H9 (cell line): ENCODE data around the gene FTO. TPM values are rescaled to one million over a fixed set of nuclear protein-coding genes. Genes with fewer than 3 reads are reported as not detected.

Experiments
- DNase-seq: peaks from one replicate; pipeline ENCODE4 v3.0.0-alpha.2; 2017
- H2AFZ ChIP-seq: one replicate; pipeline ENCODE4 v1.6.1; 2013; ENCODE audit warnings: mild to moderate bottlenecking, low read length, control low read depth, moderate library complexity
- H2AK5ac ChIP-seq: 2 replicates; pipeline ENCODE4 v1.6.1; 2013; ENCODE audit warnings: low read length, control low read depth, mixed read lengths; ENCODE audit not compliant: insufficient read length
- H2BK120ac ChIP-seq: one replicate; pipeline ENCODE4 v1.6.1; 2013; ENCODE audit warnings: low read depth, mild to moderate bottlenecking, low read length, control low read depth, inconsistent platforms; ENCODE audit not compliant: poor library complexity, severe bottlenecking
- H2BK12ac ChIP-seq: 2 replicates; pipeline ENCODE4 v1.6.1; 2013; ENCODE audit warnings: low read length, control low read depth, mixed read lengths, low read depth; ENCODE audit not compliant: insufficient read length
- H2BK15ac ChIP-seq: 2 replicates; pipeline ENCODE4 v1.6.1; 2013; ENCODE audit warnings: low read depth, low read length, control low read depth
- H2BK20ac ChIP-seq: one replicate; pipeline ENCODE4 v1.6.1; 2013; ENCODE audit warnings: low read depth, mild to moderate bottlenecking, low read length, control low read depth, inconsistent platforms; ENCODE audit not compliant: poor library complexity, severe bottlenecking
- H2BK5ac ChIP-seq: 2 replicates; pipeline ENCODE4 v1.6.1; 2013; ENCODE audit warnings: low read length, control low read depth, mixed read lengths; ENCODE audit not compliant: insufficient read length
- H3K14ac ChIP-seq: 2 replicates; pipeline ENCODE4 v1.6.1; 2013; ENCODE audit warnings: low read length, control low read depth; ENCODE audit not compliant: insufficient read depth
- H3K18ac ChIP-seq: 2 replicates; pipeline ENCODE4 v1.6.1; 2013; ENCODE audit warnings: low read depth, mild to moderate bottlenecking, mixed read lengths, low read length, control low read depth; ENCODE audit not compliant: insufficient read length
- H3K23ac ChIP-seq: 2 replicates; pipeline ENCODE4 v1.6.1; 2013; ENCODE audit warnings: low read length, control low read depth, mixed read lengths, low read depth; ENCODE audit not compliant: insufficient read length
- H3K23me2 ChIP-seq: 2 replicates; pipeline ENCODE4 v1.6.1; 2013; ENCODE audit warnings: low read depth, mild to moderate bottlenecking, mixed read lengths, low read length, control low read depth; ENCODE audit not compliant: insufficient read length, poor library complexity, severe bottlenecking
- H3K27ac ChIP-seq: 2 replicates; pipeline ENCODE4 v1.5.1; 2013; ENCODE audit warnings: low read length, control low read depth, mixed read lengths, low read depth; ENCODE audit not compliant: insufficient read length
- H3K27me3 ChIP-seq: 2 replicates; pipeline ENCODE4 v1.6.1; 2013; ENCODE audit warnings: low read length, control low read depth, inconsistent platforms; ENCODE audit not compliant: insufficient read depth
- H3K4ac ChIP-seq: 2 replicates; pipeline ENCODE4 v1.6.1; 2013; ENCODE audit warnings: low read depth, mild to moderate bottlenecking, control low read depth, inconsistent platforms, low read length, moderate library complexity
- H3K4me1 ChIP-seq: 2 replicates; pipeline ENCODE4 v1.6.1; 2013; ENCODE audit warnings: low read length, control low read depth, inconsistent platforms; ENCODE audit not compliant: insufficient read depth
- H3K4me2 ChIP-seq: 2 replicates; pipeline ENCODE4 v1.6.1; 2013; ENCODE audit warnings: low read length, control low read depth, mixed read lengths; ENCODE audit not compliant: insufficient read length, insufficient read depth
- H3K56ac ChIP-seq: 2 replicates; pipeline ENCODE4 v1.6.1; 2013; ENCODE audit warnings: low read depth, mild to moderate bottlenecking, mixed read lengths, low read length, control low read depth; ENCODE audit not compliant: insufficient read length
- H3K79me1 ChIP-seq: 2 replicates; pipeline ENCODE4 v1.6.1; 2013; ENCODE audit warnings: low read depth, mild to moderate bottlenecking, moderate library complexity, low read length, control low read depth, inconsistent platforms; ENCODE audit not compliant: insufficient read depth, poor library complexity, severe bottlenecking
- H3K79me2 ChIP-seq: 2 replicates; pipeline ENCODE4 v1.6.1; 2013; ENCODE audit warnings: low read length, control low read depth, inconsistent platforms; ENCODE audit not compliant: insufficient read depth
- H3K9ac ChIP-seq: 2 replicates; pipeline ENCODE4 v1.6.1; 2013; ENCODE audit warnings: low read length, control low read depth, mixed read lengths; ENCODE audit not compliant: insufficient read length; ENCODE audit errors: extremely low read depth
- H3K9me3 ChIP-seq: one replicate; pipeline ENCODE4 v1.6.1; 2013; ENCODE audit warnings: low read depth, low read length, inconsistent platforms; ENCODE audit not compliant: control insufficient read depth
- H3T11ph ChIP-seq: one replicate; pipeline ENCODE4 v1.6.1; 2013; ENCODE audit warnings: mild to moderate bottlenecking, low read length, control low read depth, inconsistent platforms
- H4K20me1 ChIP-seq: one replicate; pipeline ENCODE4 v1.6.1; 2013; ENCODE audit not compliant: control insufficient read depth, insufficient read length, insufficient read depth
- H4K5ac ChIP-seq: 2 replicates; pipeline ENCODE4 v1.6.1; 2013; ENCODE audit warnings: low read depth, mild to moderate bottlenecking, mixed read lengths, low read length, control low read depth; ENCODE audit not compliant: insufficient read length
- H4K8ac ChIP-seq: replicated peaks from 2 replicates; pipeline ENCODE4 v1.6.1; 2013; ENCODE audit warnings: low read length, control low read depth, mixed read lengths, low read depth; ENCODE audit not compliant: insufficient read length
- H4K91ac ChIP-seq: 2 replicates; pipeline ENCODE4 v1.6.1; 2013; ENCODE audit warnings: low read depth, mild to moderate bottlenecking, moderate library complexity, mixed read lengths, low read length, control low read depth; ENCODE audit not compliant: insufficient read length
- H3K27ac Mint-ChIP-seq, 3 experiments: 2 replicates in 2 of 3; 3 replicates in 1 of 3; pipeline ENCODE4 v1.8.0; 2020 to 2021; ENCODE audit warnings: mixed read lengths in 3 of 3, mild to moderate bottlenecking in 1 of 3, moderate library complexity in 1 of 3
- H3K27me3 Mint-ChIP-seq: 2 replicates; pipeline ENCODE4 v1.8.0; 2021; ENCODE audit warnings: low read depth, mild to moderate bottlenecking, moderate library complexity, mixed read lengths
- H3K36me3 Mint-ChIP-seq, 3 experiments: 2 replicates in 2 of 3; 3 replicates in 1 of 3; pipeline ENCODE4 v1.8.0; 2020 to 2021; ENCODE audit warnings: low read depth in 3 of 3, mixed read lengths in 3 of 3; ENCODE audit not compliant: insufficient read depth in 1 of 3
- H3K4me1 Mint-ChIP-seq, 2 experiments: 2 replicates each; pipeline ENCODE4 v1.8.0; 2020; ENCODE audit warnings: mixed read lengths in 2 of 2
- H3K4me3 Mint-ChIP-seq, 2 experiments: 2 replicates in 1 of 2; 3 replicates in 1 of 2; pipeline ENCODE4 v1.8.0; 2020 to 2021; ENCODE audit warnings: mild to moderate bottlenecking in 2 of 2, mixed read lengths in 2 of 2, moderate library complexity in 1 of 2
- H3K9me3 Mint-ChIP-seq, 2 experiments: 2 replicates in 1 of 2; 3 replicates in 1 of 2; pipeline ENCODE4 v1.8.0; 2020; ENCODE audit warnings: mild to moderate bottlenecking in 2 of 2, mixed read lengths in 2 of 2, moderate library complexity in 1 of 2
- CTCF ChIP-seq: fragments of 200-600 bp; sonication (generic); conservative IDR thresholded peaks from 3 replicates; pipeline ENCODE4 v1.8.0; 2021; ENCODE audit warnings: antibody characterized with exemption, mild to moderate bottlenecking
- WGBS: extraction: QIAGEN DNeasy Blood & Tissue Kit; methylation state at CpG from one replicate; pipeline ENCODE4 v1.1.7; 2013; ENCODE audit warnings: missing lambda C conversion rate, low lambda C conversion rate, mixed read lengths; ENCODE audit not compliant: insufficient read length; ENCODE audit errors: extremely low coverage; 5-methylcytosine and 5-hydroxymethylcytosine counted together
- total RNA-seq: library from RNA; stranded (reverse); gene quantifications from 2 replicates; pipeline ENCODE4 v1.2.1, GENCODE V29; 2021

Gene FTO
- total RNA-seq, 1 experiment from 2014 or later, result 67.9 TPM

- Histone ChIP-seq H2BK20ac (no peak overlapping the region), H3K23me2 (no peaks in the 10 kb centered on the region), H3K27me3 (no peaks in the 10 kb centered on the region), H3K14ac (no peak overlapping the region), H2BK15ac (no peak overlapping the region), H2BK120ac (no peak overlapping the region), H3K9ac (no peak overlapping the region), H3K23ac (no peak overlapping the region), H2BK12ac (no peak overlapping the region), H3T11ph (no peak overlapping the region), H2BK5ac (no peak overlapping the region), H3K4me1 (no peaks in the 10 kb centered on the region), H4K20me1 (no peaks in the 10 kb centered on the region), H3K4me2 (no peak overlapping the region), H4K8ac (no peak overlapping the region), H3K9me3 (no peaks in the 10 kb centered on the region), H3K79me2 (no peaks in the 10 kb centered on the region), H4K91ac (no peak overlapping the region), H2AK5ac (no peak overlapping the region), H2AFZ (no peak overlapping the region), H3K79me1 (no peaks in the 10 kb centered on the region), H3K27ac (no peak overlapping the region), H3K4ac (no peak overlapping the region), H3K18ac (no peak overlapping the region), H4K5ac (no peak overlapping the region), H3K56ac (no peak overlapping the region)
- TF ChIP-seq CTCF, result no peak
- no peaks in the 10 kb centered on the region for H3K9me3 Mint-ChIP-seq
- no peaks in the 10 kb centered on the region for H3K27me3 Mint-ChIP-seq
- no peak overlapping the region for H3K27ac Mint-ChIP-seq
- H3K4me1 Mint-ChIP-seq, result peaks cover 0 to 5% of the 10 kb centered on the region in 2 experiments; a peak in 3 of 4 replicates
- H3K36me3 Mint-ChIP-seq, result no peaks in the 10 kb centered on the region
- no peak for DNase-seq
- WGBS, result no CpG with 5 or more reads among the region's 2 CpGs
- H3K4me3 Mint-ChIP-seq, result no peak overlapping the region
Observed at GRCh38 chr16:53895851-53896250, 191.9 kb downstream of the FTO start.
